Immature natural killer cell (primary cell): ENCODE measurements around the gene HOMEZ. TPM values are rescaled to one million over a fixed set of nuclear protein-coding genes. Genes with fewer than 3 reads are reported as not detected.
"Not testable (repeated sequence)": the region's sequence is repeated elsewhere in the genome, so short reads cannot be mapped to it uniquely, and the experiment has no call there.

ENCODE experiments used
- DNase-seq, 3 donors: peaks; one replicate each; pipeline ENCODE4 v3.0.0; 2022; ENCODE audit warnings: mixed read lengths in 1 of 3
- H3K27ac Mint-ChIP-seq, 6 donors: one replicate each; pipeline ENCODE4 v1.8.0; 2020; ENCODE audit warnings: mixed read lengths in 6 of 6, mild to moderate bottlenecking in 5 of 6, inconsistent platforms in 4 of 6, moderate library complexity in 3 of 6
- H3K27me3 Mint-ChIP-seq, 3 donors: one replicate each; pipeline ENCODE4 v1.8.0; 2020 to 2021; ENCODE audit warnings: low read depth in 3 of 3, mild to moderate bottlenecking in 3 of 3, mixed read lengths in 3 of 3, moderate library complexity in 3 of 3, inconsistent platforms in 1 of 3
- H3K36me3 Mint-ChIP-seq, 3 donors: one replicate each; pipeline ENCODE4 v1.8.0; 2020; ENCODE audit warnings: mixed read lengths in 3 of 3, inconsistent platforms in 2 of 3, mild to moderate bottlenecking in 2 of 3
- H3K4me1 Mint-ChIP-seq, 2 donors: one replicate each; pipeline ENCODE4 v1.8.0; 2020; ENCODE audit warnings: inconsistent platforms in 2 of 2, mild to moderate bottlenecking in 2 of 2, mixed read lengths in 2 of 2, moderate library complexity in 1 of 2
- H3K4me3 Mint-ChIP-seq, 5 donors: one replicate each; pipeline ENCODE4 v1.8.0; 2020; ENCODE audit warnings: mild to moderate bottlenecking in 5 of 5, mixed read lengths in 5 of 5, inconsistent platforms in 3 of 5, moderate library complexity in 3 of 5
- H3K9me3 Mint-ChIP-seq, 6 donors: one replicate each; pipeline ENCODE4 v1.8.0; 2020; ENCODE audit warnings: mild to moderate bottlenecking in 6 of 6, mixed read lengths in 6 of 6, inconsistent platforms in 4 of 6, moderate library complexity in 3 of 6
- polyA plus RNA-seq, 3 donors: library from polyadenylated mRNA; unstranded; fragments of 300-500 nt; fragmentation: Illumina TruSeq; gene quantifications; one replicate each; pipeline ENCODE4 v1.2.3, GENCODE V29; 2021

The HOMEZ gene
- polyA plus RNA-seq = 1 to 10 TPM; 1.2 to 4.9 (median 2.1) TPM

- Mint-ChIP-seq H3K9me3 (no peaks in the 10 kb centered on the region), H3K36me3 (no peaks in the 10 kb centered on the region), H3K27me3 (peaks cover 0 to 8% (median 3%) of the 10 kb centered on the region in 3 donors), H3K4me1 (peaks cover 21 to 28% of the 10 kb centered on the region in 2 donors), H3K4me3 (peak within 1 kb of the TSS; percentile 92 to 99 (median 96)), H3K27ac (peak within 1 kb of the TSS; percentile 88 to 99 (median 95))
- DNase-seq = peak; percentile 95 to 96 (median 96)
Observed at GRCh38 chr14:23286020-23286901, at the start of gene HOMEZ. Gene HOMEZ, minus strand, starts transcription at chr14:23286132. Its CDS starts 180 bp downstream, at chr14:23285952.

- Mint-ChIP-seq H3K27me3 (peaks cover 8 to 13% (median 10%) of the 10 kb centered on the region in 3 donors), H3K9me3 (no peaks in the 10 kb centered on the region), H3K27ac (no peak overlapping the region), H3K4me3 (no peak overlapping the region), H3K4me1 (no peaks in the 10 kb centered on the region), H3K36me3 (no peaks in the 10 kb centered on the region)
- DNase-seq = no peak
Observed at GRCh38 chr14:23335623-23336022, 49.7 kb upstream of the HOMEZ start.

DNA sequence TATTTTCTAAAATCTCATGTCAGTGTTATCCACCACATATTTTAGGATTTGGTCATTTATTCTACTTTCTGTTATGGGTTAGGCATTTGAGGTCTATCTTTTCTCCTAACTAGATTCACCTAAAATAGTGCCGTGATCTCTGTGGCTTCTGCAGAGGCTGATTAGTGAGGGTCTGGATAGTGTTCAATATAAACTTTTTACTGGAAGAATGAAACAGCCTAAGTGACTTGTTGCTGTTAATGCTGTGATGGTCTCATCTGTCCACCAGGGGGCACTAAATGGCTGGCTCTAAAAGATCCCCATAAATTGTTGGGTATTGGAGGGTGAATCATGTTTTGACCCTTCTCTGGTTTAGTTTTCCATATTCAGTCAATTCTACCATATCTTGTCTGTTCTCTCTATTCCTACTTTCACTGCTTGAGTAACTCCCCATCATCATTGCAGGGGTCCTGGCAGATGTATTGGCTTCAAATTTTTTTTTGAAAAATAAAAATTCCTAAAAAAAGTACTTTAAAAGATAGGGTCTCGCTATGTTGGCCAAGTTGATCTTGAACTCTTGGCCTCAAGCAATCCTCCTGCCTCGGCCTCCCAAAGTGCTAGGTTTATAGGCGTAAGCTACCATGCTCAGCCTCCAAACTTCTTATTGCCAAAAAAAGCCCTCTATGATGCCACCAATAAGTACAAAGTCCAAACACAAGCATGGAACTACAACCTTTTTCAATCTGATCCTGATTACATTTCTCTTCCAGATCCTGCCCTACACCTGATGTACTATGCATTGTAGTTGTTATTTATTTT lies 42.2 kb upstream of the HOMEZ start:
- peak overlapping the region in 1 of 6 donors; percentile 34 for H3K27ac Mint-ChIP-seq
- peaks cover 4 to 6% of the 10 kb centered on the region in 2 donors for H3K4me1 Mint-ChIP-seq
- H3K27me3 Mint-ChIP-seq = peaks cover 0 to 5% (median 4%) of the 10 kb centered on the region in 3 donors
- H3K4me3 Mint-ChIP-seq = no peak overlapping the region
- peak; percentile 53 to 59 (median 57) for DNase-seq
- H3K36me3 Mint-ChIP-seq = peaks cover 4 to 16% (median 11%) of the 10 kb centered on the region in 3 donors
- no peaks in the 10 kb centered on the region for H3K9me3 Mint-ChIP-seq

GRCh38 chr14:23326491-23327332 lies 40.8 kb upstream of the HOMEZ start:
- Mint-ChIP-seq H3K4me3 (no peak overlapping the region), H3K27ac (peak overlapping the region in 4 of 6 donors; percentile 30 to 48 (median 40)), H3K9me3 (no peaks in the 10 kb centered on the region), H3K4me1 (peaks cover 17 to 20% of the 10 kb centered on the region in 2 donors), H3K36me3 (peaks cover 6 to 20% (median 11%) of the 10 kb centered on the region in 3 donors), H3K27me3 (peaks cover 2 to 5% (median 4%) of the 10 kb centered on the region in 3 donors)
- no peak for DNase-seq

DNA sequence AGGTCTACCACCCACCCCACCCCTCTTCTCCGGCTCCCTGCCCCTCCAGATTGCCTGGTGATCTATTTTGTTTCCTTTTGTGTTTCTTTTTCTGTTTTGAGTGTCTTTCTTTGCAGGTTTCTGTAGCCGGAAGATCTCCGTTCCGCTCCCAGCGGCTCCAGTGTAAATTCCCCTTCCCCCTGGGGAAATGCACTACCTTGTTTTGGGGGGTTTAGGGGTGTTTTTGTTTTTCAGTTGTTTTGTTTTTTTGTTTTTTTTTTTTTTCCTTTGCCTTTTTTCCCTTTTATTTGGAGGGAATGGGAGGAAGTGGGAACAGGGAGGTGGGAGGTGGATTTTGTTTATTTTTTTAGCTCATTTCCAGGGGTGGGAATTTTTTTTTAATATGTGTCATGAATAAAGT lies 39.8 kb upstream of the HOMEZ start:
- H3K4me3 Mint-ChIP-seq, DNase-seq, H3K9me3 Mint-ChIP-seq: not testable (repeated sequence)
- Mint-ChIP-seq H3K4me1 (peaks cover 18 to 22% of the 10 kb centered on the region in 2 donors), H3K27me3 (peaks cover 5 to 11% (median 7%) of the 10 kb centered on the region in 3 donors), H3K27ac (peak overlapping the region in 3 of 6 donors; percentile 8 to 48 (median 39)), H3K36me3 (peaks cover 6 to 20% (median 11%) of the 10 kb centered on the region in 3 donors)

GRCh38 chr14:23324993-23325392 lies 39.1 kb upstream of the HOMEZ start:
- DNase-seq = no peak
- Mint-ChIP-seq H3K4me1 (peaks cover 26 to 29% of the 10 kb centered on the region in 2 donors), H3K36me3 (peaks cover 6 to 20% (median 11%) of the 10 kb centered on the region in 3 donors), H3K9me3 (no peaks in the 10 kb centered on the region), H3K4me3 (no peak overlapping the region), H3K27ac (peak overlapping the region in 3 of 6 donors; percentile 30 to 50 (median 43)), H3K27me3 (peaks cover 6 to 15% (median 11%) of the 10 kb centered on the region in 3 donors)

- Mint-ChIP-seq H3K9me3 (no peaks in the 10 kb centered on the region), H3K4me3 (no peak overlapping the region), H3K27ac (peak overlapping the region in 1 of 6 donors; percentile 12), H3K27me3 (peaks cover 6 to 15% (median 6%) of the 10 kb centered on the region in 3 donors), H3K4me1 (peaks cover 30 to 35% of the 10 kb centered on the region in 2 donors), H3K36me3 (peaks cover 6 to 20% (median 11%) of the 10 kb centered on the region in 3 donors)
- DNase-seq = no peak
Observed at GRCh38 chr14:23324455-23324846, 38.5 kb upstream of the HOMEZ start.

- H3K4me3 Mint-ChIP-seq = no peak overlapping the region
- H3K27ac Mint-ChIP-seq = peak overlapping the region in 1 of 6 donors; percentile 12
- H3K4me1 Mint-ChIP-seq = peaks cover 30 to 36% of the 10 kb centered on the region in 2 donors
- no peak for DNase-seq
- H3K9me3 Mint-ChIP-seq = no peaks in the 10 kb centered on the region
- H3K36me3 Mint-ChIP-seq = peaks cover 6 to 20% (median 11%) of the 10 kb centered on the region in 3 donors
- H3K27me3 Mint-ChIP-seq = peaks cover 5 to 15% (median 6%) of the 10 kb centered on the region in 3 donors
Observed at GRCh38 chr14:23323838-23324454, 38.0 kb upstream of the HOMEZ start.

DNA sequence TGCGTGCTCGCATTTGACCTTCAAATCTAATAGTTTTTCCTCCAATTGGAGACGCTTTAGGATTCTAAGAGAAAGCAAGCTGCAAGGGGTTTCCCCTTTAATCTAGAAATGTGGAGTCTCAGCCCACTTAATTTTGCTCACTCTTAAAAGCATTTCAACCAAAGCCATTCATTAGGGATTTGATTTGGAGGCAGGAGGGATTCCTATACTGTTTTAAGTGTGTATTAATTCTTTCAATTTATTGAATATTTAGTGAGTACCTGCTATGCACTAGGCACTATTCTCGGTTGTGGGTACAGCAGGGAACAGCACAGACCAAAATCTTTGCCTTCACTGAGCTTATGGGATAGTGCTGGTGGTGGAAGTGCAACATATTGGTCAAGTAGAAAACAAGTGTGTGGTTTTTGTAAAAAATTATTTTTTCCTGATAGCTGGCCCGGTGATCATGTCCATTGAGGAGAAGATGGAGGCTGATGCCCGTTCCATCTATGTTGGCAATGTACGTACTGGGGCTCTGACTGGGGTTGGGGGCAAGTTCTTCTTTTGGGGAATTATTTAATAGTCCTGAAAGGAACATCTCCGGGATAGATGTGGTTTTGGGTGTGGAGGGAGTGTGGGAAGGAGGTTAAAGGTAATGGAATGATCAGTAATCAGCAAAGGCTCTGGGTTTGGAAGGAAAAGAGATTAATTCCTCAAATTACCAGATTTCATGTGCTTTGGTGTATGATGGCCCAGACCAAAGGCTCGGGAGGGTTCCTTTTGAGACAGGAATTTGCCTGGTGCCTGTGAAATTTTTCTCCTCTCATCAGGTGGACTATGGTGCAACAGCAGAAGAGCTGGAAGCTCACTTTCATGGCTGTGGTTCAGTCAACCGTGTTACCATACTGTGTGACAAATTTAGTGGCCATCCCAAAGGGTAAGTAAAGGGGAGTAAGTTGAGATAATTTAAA lies 36.9 kb upstream of the HOMEZ start:
- no peak for DNase-seq
- Mint-ChIP-seq H3K4me1 (peaks cover 30 to 36% of the 10 kb centered on the region in 2 donors), H3K4me3 (peak overlapping the region; percentile 86 to 93 (median 90)), H3K27ac (peak overlapping the region; percentile 88 to 98 (median 92)), H3K27me3 (peaks cover 5 to 13% (median 6%) of the 10 kb centered on the region in 3 donors), H3K9me3 (no peaks in the 10 kb centered on the region), H3K36me3 (peaks cover 6 to 20% (median 11%) of the 10 kb centered on the region in 3 donors)

- Mint-ChIP-seq H3K27ac (peak overlapping the region; percentile 88 to 100 (median 92)), H3K9me3 (no peaks in the 10 kb centered on the region), H3K4me3 (peak overlapping the region; percentile 86 to 93 (median 90)), H3K36me3 (peaks cover 6 to 20% (median 11%) of the 10 kb centered on the region in 3 donors), H3K4me1 (peaks cover 30 to 36% of the 10 kb centered on the region in 2 donors), H3K27me3 (peaks cover 6 to 13% (median 7%) of the 10 kb centered on the region in 3 donors)
- DNase-seq = peak; percentile 18 to 34 (median 25)
Observed at GRCh38 chr14:23321572-23322547, 35.9 kb upstream of the HOMEZ start.
